Measurements from ENCODE around the gene WWOX. TPM values are rescaled to one million over a fixed set of nuclear protein-coding genes. Genes with fewer than 3 reads are reported as not detected.

Gene WWOX
- total and polyA plus RNA-seq, 10 donors = 5.9 to 90.3 (median 26.4) TPM

GRCh38 chr16:78198288-78198687 lies 98.8 kb downstream of the WWOX start:
- 87 to 93% (median 89%) methylated on average over 5 of the region's 5 CpGs for WGBS, 5 donors
- DNase-seq = no peak
- TF ChIP-seq POLR2A (IDR thresholded peaks at IDR 0.05) = no peak
- Histone ChIP-seq H3K27me3 (replicated peaks in 1 of 7) (no peaks in the 10 kb centered on the region), H3K9me3 (no peaks in the 10 kb centered on the region), H3K4me3 (no peak overlapping the region), H3K27ac (no peak overlapping the region), H3K36me3 (no peaks in the 10 kb centered on the region), H3K4me1 (no peaks in the 10 kb centered on the region)
- intact Hi-C loops (cut with DNase I; ENCODE audit: low total_unique reads) = no loop called here

- no peak for DNase-seq
- H3K36me3 ChIP-seq = no peaks in the 10 kb centered on the region
- 78 to 90% (median 86%) methylated on average over 7 of the region's 7 CpGs for WGBS, 5 donors
- no peaks in the 10 kb centered on the region for H3K9me3 ChIP-seq
- H3K4me1 ChIP-seq = no peaks in the 10 kb centered on the region
- no peak for TF ChIP-seq POLR2AphosphoS5 (IDR thresholded peaks at IDR 0.05)
- TF ChIP-seq CTCF (IDR thresholded peaks at IDR 0.05 in 8 of 11, conservative IDR thresholded peaks at IDR 0.05 in 3 of 11) = no peak
- TF ChIP-seq POLR2A (IDR thresholded peaks at IDR 0.05) = no peak
- H3K4me3 ChIP-seq = no peak overlapping the region
- intact Hi-C loops (cut with DNase I; ENCODE audit: low total_unique reads) = no loop called here
- H3K27ac ChIP-seq = no peak overlapping the region
- H3K27me3 ChIP-seq (replicated peaks in 1 of 7) = no peaks in the 10 kb centered on the region
Observed at GRCh38 chr16:78199325-78200022, 100.0 kb downstream of the WWOX start.

GRCh38 chr16:78200023-78200389 lies 100.6 kb downstream of the WWOX start:
- whole genome bisulfite sequencing, 5 donors = 93 to 97% (median 94%) methylated on average over 7 of the region's 7 CpGs

GRCh38 chr16:78200623-78201096 lies 101.2 kb downstream of the WWOX start:
- no peak for DNase-seq
- Histone ChIP-seq H3K9me3 (no peaks in the 10 kb centered on the region), H3K36me3 (no peaks in the 10 kb centered on the region), H3K27me3 (replicated peaks in 1 of 7) (no peaks in the 10 kb centered on the region), H3K4me3 (no peak overlapping the region), H3K4me1 (no peaks in the 10 kb centered on the region), H3K27ac (no peak overlapping the region)
- intact Hi-C loops (cut with DNase I; ENCODE audit: low total_unique reads) = no loop called here
- WGBS, 5 donors = 74 to 90% (median 81%) methylated on average over 6 of the region's 6 CpGs
- TF ChIP-seq POLR2AphosphoS5 (IDR thresholded peaks at IDR 0.05) (no peak), CTCF (IDR thresholded peaks at IDR 0.05 in 8 of 11, conservative IDR thresholded peaks at IDR 0.05 in 3 of 11) (no peak), POLR2A (IDR thresholded peaks at IDR 0.05) (no peak)

More at GRCh38 chr16:78200023-78200389, 100.6 kb downstream of the WWOX start:
- H3K9me3 ChIP-seq = no peaks in the 10 kb centered on the region
- H3K27me3 ChIP-seq (replicated peaks in 1 of 7) = no peaks in the 10 kb centered on the region
- no peak for DNase-seq
- H3K27ac ChIP-seq = no peak overlapping the region
- TF ChIP-seq POLR2AphosphoS5 (IDR thresholded peaks at IDR 0.05) (no peak), CTCF (IDR thresholded peaks at IDR 0.05 in 8 of 11, conservative IDR thresholded peaks at IDR 0.05 in 3 of 11) (no peak), POLR2A (IDR thresholded peaks at IDR 0.05) (no peak)
- no peak overlapping the region for H3K4me3 ChIP-seq
- intact Hi-C loops (cut with DNase I; ENCODE audit: low total_unique reads) = no loop called here
- no peaks in the 10 kb centered on the region for H3K4me1 ChIP-seq
- no peaks in the 10 kb centered on the region for H3K36me3 ChIP-seq
